ENCODE measurements around the gene NCSTN. TPM values are rescaled to one million over a fixed set of nuclear protein-coding genes. Genes with fewer than 3 reads are reported as not detected.
A peak's percentile ranks its signal among the peaks of the same experiment; 100 is the strongest.

NCSTN gene
- total and polyA plus RNA-seq, 9 of the 15 experiments (the other 6 are each of a cell fraction or from before 2014, with no cell fraction given), result 21.3 to 91.1 (median 57.9) TPM

DNA sequence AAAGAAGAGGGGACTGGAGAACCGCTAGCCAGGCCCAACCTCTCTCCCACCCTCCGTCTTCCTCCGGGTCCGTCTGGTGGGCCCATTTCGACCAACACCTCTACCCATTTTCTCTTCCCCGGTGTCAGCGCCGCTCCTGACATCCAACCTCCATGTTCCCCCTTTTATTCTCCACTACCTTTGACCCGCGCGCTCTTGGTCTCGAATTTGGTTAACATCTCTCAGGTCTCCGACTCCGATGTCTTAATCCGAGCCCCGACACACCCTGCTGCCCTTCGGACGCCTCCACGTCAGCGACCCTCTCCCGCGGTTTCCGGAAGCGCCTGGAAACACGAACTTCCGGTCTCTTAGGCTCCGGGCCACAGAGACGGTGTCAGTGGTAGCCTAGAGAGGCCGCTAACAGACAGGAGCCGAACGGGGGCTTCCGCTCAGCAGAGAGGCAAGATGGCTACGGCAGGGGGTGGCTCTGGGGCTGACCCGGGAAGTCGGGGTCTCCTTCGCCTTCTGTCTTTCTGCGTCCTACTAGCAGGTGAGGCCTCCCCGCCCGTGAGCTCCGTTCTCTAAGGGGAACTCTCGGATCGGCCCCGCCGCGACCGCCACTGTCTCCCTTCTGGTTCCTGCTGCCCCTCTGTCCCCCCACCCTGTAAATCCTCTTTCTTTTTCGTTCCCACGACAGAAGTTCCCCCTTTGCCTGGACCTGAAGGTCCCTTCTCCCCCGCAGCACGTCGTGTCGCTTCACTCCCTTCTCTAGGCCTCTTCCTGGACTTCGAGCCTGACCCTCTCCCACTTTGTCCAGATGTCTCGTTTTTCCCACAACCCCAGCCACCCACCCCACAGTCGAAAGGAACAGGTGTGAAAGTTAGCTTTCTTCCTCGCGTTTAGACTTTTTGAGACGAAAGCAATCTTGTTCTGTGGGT is at the start of gene NCSTN, which contains the start of gene COPA (continued):
- TF ChIP-seq, protein P1, sequence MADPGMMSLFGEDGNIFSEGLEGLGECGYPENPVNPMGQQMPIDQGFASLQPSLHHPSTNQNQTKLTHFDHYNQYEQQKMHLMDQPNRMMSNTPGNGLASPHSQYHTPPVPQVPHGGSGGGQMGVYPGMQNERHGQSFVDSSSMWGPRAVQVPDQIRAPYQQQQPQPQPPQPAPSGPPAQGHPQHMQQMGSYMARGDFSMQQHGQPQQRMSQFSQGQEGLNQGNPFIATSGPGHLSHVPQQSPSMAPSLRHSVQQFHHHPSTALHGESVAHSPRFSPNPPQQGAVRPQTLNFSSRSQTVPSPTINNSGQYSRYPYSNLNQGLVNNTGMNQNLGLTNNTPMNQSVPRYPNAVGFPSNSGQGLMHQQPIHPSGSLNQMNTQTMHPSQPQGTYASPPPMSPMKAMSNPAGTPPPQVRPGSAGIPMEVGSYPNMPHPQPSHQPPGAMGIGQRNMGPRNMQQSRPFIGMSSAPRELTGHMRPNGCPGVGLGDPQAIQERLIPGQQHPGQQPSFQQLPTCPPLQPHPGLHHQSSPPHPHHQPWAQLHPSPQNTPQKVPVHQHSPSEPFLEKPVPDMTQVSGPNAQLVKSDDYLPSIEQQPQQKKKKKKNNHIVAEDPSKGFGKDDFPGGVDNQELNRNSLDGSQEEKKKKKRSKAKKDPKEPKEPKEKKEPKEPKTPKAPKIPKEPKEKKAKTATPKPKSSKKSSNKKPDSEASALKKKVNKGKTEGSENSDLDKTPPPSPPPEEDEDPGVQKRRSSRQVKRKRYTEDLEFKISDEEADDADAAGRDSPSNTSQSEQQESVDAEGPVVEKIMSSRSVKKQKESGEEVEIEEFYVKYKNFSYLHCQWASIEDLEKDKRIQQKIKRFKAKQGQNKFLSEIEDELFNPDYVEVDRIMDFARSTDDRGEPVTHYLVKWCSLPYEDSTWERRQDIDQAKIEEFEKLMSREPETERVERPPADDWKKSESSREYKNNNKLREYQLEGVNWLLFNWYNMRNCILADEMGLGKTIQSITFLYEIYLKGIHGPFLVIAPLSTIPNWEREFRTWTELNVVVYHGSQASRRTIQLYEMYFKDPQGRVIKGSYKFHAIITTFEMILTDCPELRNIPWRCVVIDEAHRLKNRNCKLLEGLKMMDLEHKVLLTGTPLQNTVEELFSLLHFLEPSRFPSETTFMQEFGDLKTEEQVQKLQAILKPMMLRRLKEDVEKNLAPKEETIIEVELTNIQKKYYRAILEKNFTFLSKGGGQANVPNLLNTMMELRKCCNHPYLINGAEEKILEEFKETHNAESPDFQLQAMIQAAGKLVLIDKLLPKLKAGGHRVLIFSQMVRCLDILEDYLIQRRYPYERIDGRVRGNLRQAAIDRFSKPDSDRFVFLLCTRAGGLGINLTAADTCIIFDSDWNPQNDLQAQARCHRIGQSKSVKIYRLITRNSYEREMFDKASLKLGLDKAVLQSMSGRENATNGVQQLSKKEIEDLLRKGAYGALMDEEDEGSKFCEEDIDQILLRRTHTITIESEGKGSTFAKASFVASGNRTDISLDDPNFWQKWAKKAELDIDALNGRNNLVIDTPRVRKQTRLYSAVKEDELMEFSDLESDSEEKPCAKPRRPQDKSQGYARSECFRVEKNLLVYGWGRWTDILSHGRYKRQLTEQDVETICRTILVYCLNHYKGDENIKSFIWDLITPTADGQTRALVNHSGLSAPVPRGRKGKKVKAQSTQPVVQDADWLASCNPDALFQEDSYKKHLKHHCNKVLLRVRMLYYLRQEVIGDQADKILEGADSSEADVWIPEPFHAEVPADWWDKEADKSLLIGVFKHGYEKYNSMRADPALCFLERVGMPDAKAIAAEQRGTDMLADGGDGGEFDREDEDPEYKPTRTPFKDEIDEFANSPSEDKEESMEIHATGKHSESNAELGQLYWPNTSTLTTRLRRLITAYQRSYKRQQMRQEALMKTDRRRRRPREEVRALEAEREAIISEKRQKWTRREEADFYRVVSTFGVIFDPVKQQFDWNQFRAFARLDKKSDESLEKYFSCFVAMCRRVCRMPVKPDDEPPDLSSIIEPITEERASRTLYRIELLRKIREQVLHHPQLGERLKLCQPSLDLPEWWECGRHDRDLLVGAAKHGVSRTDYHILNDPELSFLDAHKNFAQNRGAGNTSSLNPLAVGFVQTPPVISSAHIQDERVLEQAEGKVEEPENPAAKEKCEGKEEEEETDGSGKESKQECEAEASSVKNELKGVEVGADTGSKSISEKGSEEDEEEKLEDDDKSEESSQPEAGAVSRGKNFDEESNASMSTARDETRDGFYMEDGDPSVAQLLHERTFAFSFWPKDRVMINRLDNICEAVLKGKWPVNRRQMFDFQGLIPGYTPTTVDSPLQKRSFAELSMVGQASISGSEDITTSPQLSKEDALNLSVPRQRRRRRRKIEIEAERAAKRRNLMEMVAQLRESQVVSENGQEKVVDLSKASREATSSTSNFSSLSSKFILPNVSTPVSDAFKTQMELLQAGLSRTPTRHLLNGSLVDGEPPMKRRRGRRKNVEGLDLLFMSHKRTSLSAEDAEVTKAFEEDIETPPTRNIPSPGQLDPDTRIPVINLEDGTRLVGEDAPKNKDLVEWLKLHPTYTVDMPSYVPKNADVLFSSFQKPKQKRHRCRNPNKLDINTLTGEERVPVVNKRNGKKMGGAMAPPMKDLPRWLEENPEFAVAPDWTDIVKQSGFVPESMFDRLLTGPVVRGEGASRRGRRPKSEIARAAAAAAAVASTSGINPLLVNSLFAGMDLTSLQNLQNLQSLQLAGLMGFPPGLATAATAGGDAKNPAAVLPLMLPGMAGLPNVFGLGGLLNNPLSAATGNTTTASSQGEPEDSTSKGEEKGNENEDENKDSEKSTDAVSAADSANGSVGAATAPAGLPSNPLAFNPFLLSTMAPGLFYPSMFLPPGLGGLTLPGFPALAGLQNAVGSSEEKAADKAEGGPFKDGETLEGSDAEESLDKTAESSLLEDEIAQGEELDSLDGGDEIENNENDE (IDR thresholded peaks at IDR 0.05; ENCODE audit: low read depth, low read length), result no peak
- 0 out of 2 replicates have a peak, but pooled peaks have one; percentile 5 for TF ChIP-seq HEY1 (CRISPR knock-in tag; IDR thresholded peaks at IDR 0.05; ENCODE audit: borderline replicate concordance)
- TF ChIP-seq GATA2 (CRISPR knock-in tag; IDR thresholded peaks at IDR 0.05), result no peak
- peak; percentile 47 for TF ChIP-seq LCOR (CRISPR knock-in tag; IDR thresholded peaks at IDR 0.05)
- no peak for TF ChIP-seq NUFIP1 (IDR thresholded peaks at IDR 0.05; ENCODE audit: partially characterized antibody)
- TF ChIP-seq ZNF644 (tag; IDR thresholded peaks at IDR 0.05; ENCODE audit: low read depth), result no peak
- no peak for TF ChIP-seq ZBTB17 (CRISPR knock-in tag; IDR thresholded peaks at IDR 0.05)
- no peak for TF ChIP-seq ZNF57 (CRISPR knock-in tag; IDR thresholded peaks at IDR 0.05)
- TF ChIP-seq LEF1 (IDR thresholded peaks at IDR 0.05), result 0 out of 2 replicates have a peak, but pooled peaks have one; percentile 12
- TF ChIP-seq RBM15 (IDR thresholded peaks at IDR 0.05; ENCODE audit: insufficient read depth, low read length), result no peak
- peak; percentile 24 to 62; a peak in 1 of 4 replicates for TF ChIP-seq ARNT (IDR thresholded peaks at IDR 0.05)
- TF ChIP-seq, protein P2, sequence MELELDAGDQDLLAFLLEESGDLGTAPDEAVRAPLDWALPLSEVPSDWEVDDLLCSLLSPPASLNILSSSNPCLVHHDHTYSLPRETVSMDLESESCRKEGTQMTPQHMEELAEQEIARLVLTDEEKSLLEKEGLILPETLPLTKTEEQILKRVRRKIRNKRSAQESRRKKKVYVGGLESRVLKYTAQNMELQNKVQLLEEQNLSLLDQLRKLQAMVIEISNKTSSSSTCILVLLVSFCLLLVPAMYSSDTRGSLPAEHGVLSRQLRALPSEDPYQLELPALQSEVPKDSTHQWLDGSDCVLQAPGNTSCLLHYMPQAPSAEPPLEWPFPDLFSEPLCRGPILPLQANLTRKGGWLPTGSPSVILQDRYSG (tag; conservative IDR thresholded peaks at IDR 0.05; ENCODE audit: low read depth), result no peak
- TF ChIP-seq, protein P3, sequence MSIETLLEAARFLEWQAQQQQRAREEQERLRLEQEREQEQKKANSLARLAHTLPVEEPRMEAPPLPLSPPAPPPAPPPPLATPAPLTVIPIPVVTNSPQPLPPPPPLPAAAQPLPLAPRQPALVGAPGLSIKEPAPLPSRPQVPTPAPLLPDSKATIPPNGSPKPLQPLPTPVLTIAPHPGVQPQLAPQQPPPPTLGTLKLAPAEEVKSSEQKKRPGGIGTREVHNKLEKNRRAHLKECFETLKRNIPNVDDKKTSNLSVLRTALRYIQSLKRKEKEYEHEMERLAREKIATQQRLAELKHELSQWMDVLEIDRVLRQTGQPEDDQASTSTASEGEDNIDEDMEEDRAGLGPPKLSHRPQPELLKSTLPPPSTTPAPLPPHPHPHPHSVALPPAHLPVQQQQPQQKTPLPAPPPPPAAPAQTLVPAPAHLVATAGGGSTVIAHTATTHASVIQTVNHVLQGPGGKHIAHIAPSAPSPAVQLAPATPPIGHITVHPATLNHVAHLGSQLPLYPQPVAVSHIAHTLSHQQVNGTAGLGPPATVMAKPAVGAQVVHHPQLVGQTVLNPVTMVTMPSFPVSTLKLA (conservative IDR thresholded peaks at IDR 0.05), result peak; percentile 53 to 84
